Measurements from ENCODE around the gene C1QL2.

Gene C1QL2

GRCh38 chr2:119179202-119179601, 20.7 kb upstream of the C1QL2 start:
- DNase-seq (ENCODE audit: low read depth), result no peak

- no peak for DNase-seq (ENCODE audit: low read depth)
These were observed 20.2 kb upstream of the C1QL2 start for GRCh38 chr2:119178776-119179175.

GRCh38 chr2:119177838-119178190, 19.3 kb upstream of the C1QL2 start:
- DNase-seq (ENCODE audit: low read depth), result no peak

- no peak for DNase-seq (ENCODE audit: low read depth)
These were observed 18.8 kb upstream of the C1QL2 start for GRCh38 chr2:119177171-119177837.

GRCh38 chr2:119175517-119175916, 17.0 kb upstream of the C1QL2 start:
- DNase-seq (ENCODE audit: low read depth), result no peak

- no peak for DNase-seq (ENCODE audit: low read depth)
These were observed 16.4 kb upstream of the C1QL2 start for GRCh38 chr2:119174993-119175347.

- peak; percentile 33 for DNase-seq (ENCODE audit: low read depth)
These were observed 15.9 kb upstream of the C1QL2 start for GRCh38 chr2:119174216-119174992.

- no peak for DNase-seq (ENCODE audit: low read depth)
These were observed 15.1 kb upstream of the C1QL2 start for GRCh38 chr2:119173556-119174060.

GRCh38 chr2:119170504-119170903, 12.0 kb upstream of the C1QL2 start:
- no peak for DNase-seq (ENCODE audit: low read depth)

- no peak for DNase-seq (ENCODE audit: low read depth)
These were observed 11.2 kb upstream of the C1QL2 start for GRCh38 chr2:119169717-119170116.

- no peak for DNase-seq (ENCODE audit: low read depth)
These were observed 1.9 kb upstream of the C1QL2 start for GRCh38 chr2:119160361-119160990.

GRCh38 chr2:119157850-119158511, 570 bp downstream of the C1QL2 start:
- DNase-seq (ENCODE audit: low read depth), result no peak

GRCh38 chr2:119156891-119157773, 1.4 kb downstream of the C1QL2 start:
- DNase-seq (ENCODE audit: low read depth), result no peak

GRCh38 chr2:119156105-119156890, 2.3 kb downstream of the C1QL2 start:
- no peak for DNase-seq (ENCODE audit: low read depth)

- DNase-seq (ENCODE audit: low read depth), result no peak
These were observed 2.9 kb downstream of the C1QL2 start for GRCh38 chr2:119155633-119156032.

- DNase-seq (ENCODE audit: low read depth), result no peak
These were observed 4.5 kb downstream of the C1QL2 start for GRCh38 chr2:119154076-119154475.

GRCh38 chr2:119149611-119150010, 8.9 kb downstream of the C1QL2 start:
- DNase-seq (ENCODE audit: low read depth), result no peak

- no peak for DNase-seq (ENCODE audit: low read depth)
These were observed 10.5 kb downstream of the C1QL2 start for GRCh38 chr2:119147776-119148715.

GRCh38 chr2:119144806-119145205, 13.7 kb downstream of the C1QL2 start:
- no peak for DNase-seq (ENCODE audit: low read depth)

- DNase-seq (ENCODE audit: low read depth), result no peak
These were observed 15.7 kb downstream of the C1QL2 start for GRCh38 chr2:119142824-119143223.
